Tibial artery (tissue), 4 donors: ENCODE data around the gene RARRES2.

Experiments
- DNase-seq, 2 donors: peaks; one replicate each; pipeline ENCODE4 v3.0.0-alpha.2; 2019
- H3K27ac ChIP-seq, 2 donors: fragments of 200-600 bp; sonication (generic) in 1 of 2; 1 replicate in 1 of 2; 2 replicates in 1 of 2; pipeline ENCODE4 v1.5.1; 2018 to 2019; ENCODE audit warnings: mild to moderate bottlenecking in 1 of 2
- H3K27me3 ChIP-seq, 2 donors: fragments of 200-600 bp; sonication (generic) in 1 of 2; one replicate each; pipeline versions ENCODE4 v1.5.1 to v1.6.0; 2016 to 2019
- H3K36me3 ChIP-seq, 3 donors: fragments of 200-600 bp; sonication (generic) in 2 of 3; one replicate each; pipeline ENCODE4 v1.5.1; 2016 to 2019; ENCODE audit warnings: mild to moderate bottlenecking in 2 of 3
- H3K4me1 ChIP-seq, 4 donors: fragments of 200-600 bp; sonication (generic) in 2 of 4; 1 replicate in 3 of 4; 2 replicates in 1 of 4; pipeline ENCODE4 v1.5.1; 2016 to 2019
- H3K4me3 ChIP-seq, 2 donors: fragments of 200-600 bp; sonication (generic) in 1 of 2; 1 replicate in 1 of 2; 2 replicates in 1 of 2; pipeline ENCODE4 v1.5.1; 2018 to 2019; ENCODE audit warnings: mild to moderate bottlenecking in 2 of 2
- H3K9me3 ChIP-seq, 3 donors: fragments of 200-600 bp; sonication (generic) in 1 of 3; one replicate each; pipeline ENCODE4 v1.5.1; 2016 to 2019
- CTCF ChIP-seq, 2 experiments: fragments of 200-600 bp in 1 of 2; fragments of 450-650 bp in 1 of 2; IDR thresholded peaks; one replicate each; pipeline ENCODE4 v1.5.1; 2017 to 2019; ENCODE audit warnings: antibody characterized with exemption in 2 of 2, mild to moderate bottlenecking in 1 of 2, moderate library complexity in 1 of 2
- intact Hi-C: fragments of 100-400 bp; cut with DNase I; formaldehyde crosslinking; loops from one replicate; pipeline ENCODE4 v1.15.0; 2023; ENCODE audit warnings: low total_unique reads

Gene RARRES2

GRCh38 chr7:150329331-150330120 is 11.9 kb downstream of the RARRES2 start:
- H3K9me3 ChIP-seq: no peaks in the 10 kb centered on the region
- H3K36me3 ChIP-seq: peaks cover 0 to 37% (median 0%) of the 10 kb centered on the region in 3 donors
- no peaks in the 10 kb centered on the region for H3K27me3 ChIP-seq
- DNase-seq: no peak
- no peak for TF ChIP-seq CTCF (IDR thresholded peaks at IDR 0.05)
- intact Hi-C loops: no loop called here
- H3K4me1 ChIP-seq: peaks cover 0 to 1% (median 0%) of the 10 kb centered on the region in 4 donors
- H3K27ac ChIP-seq: no peak overlapping the region
- H3K4me3 ChIP-seq: no peak overlapping the region

- Histone ChIP-seq H3K27me3 (peaks cover 0 to 11% of the 10 kb centered on the region in 2 donors), H3K9me3 (no peaks in the 10 kb centered on the region), H3K4me3 (no peak overlapping the region), H3K27ac (no peak overlapping the region), H3K4me1 (peaks cover 0 to 15% (median 10%) of the 10 kb centered on the region in 4 donors), H3K36me3 (peaks cover 0 to 37% (median 0%) of the 10 kb centered on the region in 3 donors)
- no peak for DNase-seq
- TF ChIP-seq CTCF (IDR thresholded peaks at IDR 0.05): no peak
- intact Hi-C loops: no loop called here
Observed at GRCh38 chr7:150327308-150327707, 14.1 kb downstream of the RARRES2 start.

DNA sequence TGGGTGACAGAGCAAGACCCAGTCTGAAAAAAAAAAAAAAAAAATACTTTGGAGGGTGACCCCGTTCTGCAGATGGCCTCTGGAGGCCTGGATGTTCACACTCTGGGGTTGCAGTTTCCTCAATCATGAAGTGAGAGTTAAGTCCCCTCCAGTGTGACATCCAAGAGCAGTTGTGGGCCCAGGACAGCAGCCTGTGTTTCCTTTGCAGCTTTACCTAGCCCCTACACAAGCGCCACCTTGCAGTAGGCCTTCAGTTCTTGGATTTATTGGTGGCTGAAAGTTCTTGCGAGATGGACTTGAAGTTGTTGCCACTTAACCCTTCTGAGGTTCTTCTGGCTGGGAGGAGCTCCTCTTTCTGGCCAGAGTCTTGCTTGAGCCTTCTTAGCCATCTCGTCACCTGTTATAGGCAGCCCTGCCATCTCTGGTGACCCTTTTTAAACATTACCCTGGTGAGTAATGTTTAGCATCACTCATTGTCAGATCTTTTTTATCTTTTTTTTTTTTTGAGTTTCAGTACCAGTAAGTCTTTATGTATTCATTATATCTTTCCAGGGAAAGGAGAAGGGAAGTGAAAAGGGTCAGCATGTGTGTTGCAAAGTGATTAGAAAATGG is 14.7 kb downstream of the RARRES2 start:
- Histone ChIP-seq H3K27me3 (peaks cover 0 to 17% of the 10 kb centered on the region in 2 donors), H3K27ac (no peak overlapping the region), H3K4me3 (no peak overlapping the region), H3K9me3 (no peaks in the 10 kb centered on the region), H3K4me1 (peaks cover 0 to 18% (median 10%) of the 10 kb centered on the region in 4 donors), H3K36me3 (peaks cover 0 to 37% (median 0%) of the 10 kb centered on the region in 3 donors)
- no peak for TF ChIP-seq CTCF (IDR thresholded peaks at IDR 0.05)
- DNase-seq: no peak
- intact Hi-C loops: no loop called here

DNA sequence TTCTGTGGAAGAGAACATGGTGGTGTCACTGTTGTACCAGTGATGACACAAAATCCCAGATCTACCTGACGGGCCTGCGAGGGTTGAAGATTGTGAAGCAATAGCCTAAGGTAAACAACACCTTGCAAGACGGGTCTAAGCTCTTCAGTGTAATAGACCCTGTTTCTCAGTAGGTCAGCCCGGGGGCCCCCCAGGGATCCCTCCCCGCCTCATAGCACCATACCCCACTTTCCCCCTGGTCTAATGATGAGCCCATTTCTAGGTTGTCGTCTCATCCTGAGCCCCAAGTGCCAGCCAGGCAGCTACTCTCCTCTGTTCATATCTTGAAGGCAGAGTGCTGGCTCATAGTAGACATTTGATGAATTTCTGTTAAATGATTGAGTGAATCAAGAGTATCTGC is 15.5 kb downstream of the RARRES2 start:
- H3K36me3 ChIP-seq: peaks cover 0 to 33% (median 0%) of the 10 kb centered on the region in 3 donors
- no peak overlapping the region for H3K27ac ChIP-seq
- H3K9me3 ChIP-seq: no peaks in the 10 kb centered on the region
- intact Hi-C loops: no loop called here
- H3K4me3 ChIP-seq: no peak overlapping the region
- peaks cover 0 to 19% of the 10 kb centered on the region in 2 donors for H3K27me3 ChIP-seq
- no peak for TF ChIP-seq CTCF (IDR thresholded peaks at IDR 0.05)
- no peak for DNase-seq
- peaks cover 0 to 18% (median 10%) of the 10 kb centered on the region in 4 donors for H3K4me1 ChIP-seq

DNA sequence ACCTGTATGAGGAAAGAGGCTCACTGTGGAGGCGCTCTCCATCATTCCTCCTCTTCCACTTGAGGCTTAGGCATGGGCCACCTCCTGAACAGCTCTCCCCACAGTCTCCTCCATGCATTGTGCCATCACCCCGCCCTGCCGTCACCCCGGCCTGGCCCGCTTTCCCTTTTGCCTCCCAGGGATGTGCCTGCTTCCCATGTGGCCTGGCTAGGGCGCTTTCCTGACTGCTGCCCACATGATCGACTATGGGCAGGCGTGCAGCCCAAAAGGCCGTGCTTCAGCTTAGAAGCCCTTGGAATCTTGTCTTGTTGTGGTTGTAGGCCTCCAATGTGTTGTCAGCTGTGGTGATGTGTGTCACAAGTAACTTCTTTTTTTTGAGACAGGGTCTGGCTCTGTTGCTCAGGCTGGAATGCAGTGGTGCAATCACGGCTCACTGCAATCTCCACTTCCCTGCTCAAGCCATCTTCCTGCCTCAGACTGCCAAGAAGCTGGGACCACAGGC is 16.3 kb downstream of the RARRES2 start:
- peaks cover 0 to 18% (median 10%) of the 10 kb centered on the region in 4 donors for H3K4me1 ChIP-seq
- H3K36me3 ChIP-seq: peaks cover 0 to 25% (median 0%) of the 10 kb centered on the region in 3 donors
- peaks cover 0 to 19% of the 10 kb centered on the region in 2 donors for H3K27me3 ChIP-seq
- no peak for TF ChIP-seq CTCF (IDR thresholded peaks at IDR 0.05)
- DNase-seq: no peak
- H3K4me3 ChIP-seq: no peak overlapping the region
- no peaks in the 10 kb centered on the region for H3K9me3 ChIP-seq
- intact Hi-C loops: no loop called here
- no peak overlapping the region for H3K27ac ChIP-seq
